IPS-15b (cell line): Measurements from ENCODE around the gene GSG1L.
A peak's percentile ranks its signal among the peaks of the same experiment; 100 is the strongest.

Experiments
- H3K27me3 ChIP-seq: one replicate; pipeline ENCODE4 v1.6.1; 2013; ENCODE audit warnings: low read length; ENCODE audit not compliant: control insufficient read depth, insufficient read depth
- H3K36me3 ChIP-seq: one replicate; pipeline ENCODE4 v1.6.1; 2013; ENCODE audit warnings: low read length; ENCODE audit not compliant: control insufficient read depth, insufficient read depth
- H3K4me1 ChIP-seq: one replicate; pipeline ENCODE4 v1.6.1; 2013; ENCODE audit warnings: mild to moderate bottlenecking, low read length; ENCODE audit not compliant: control insufficient read depth, insufficient read depth
- H3K4me3 ChIP-seq: one replicate; pipeline ENCODE4 v1.5.1; 2013; ENCODE audit warnings: low read depth, low read length
- H3K9ac ChIP-seq: one replicate; pipeline ENCODE4 v1.6.1; 2013; ENCODE audit warnings: low read depth, mild to moderate bottlenecking, low read length
- H3K9me3 ChIP-seq: one replicate; pipeline ENCODE4 v1.6.1; 2013; ENCODE audit warnings: mild to moderate bottlenecking, low read length; ENCODE audit not compliant: control insufficient read depth, insufficient read depth

GSG1L gene

DNA sequence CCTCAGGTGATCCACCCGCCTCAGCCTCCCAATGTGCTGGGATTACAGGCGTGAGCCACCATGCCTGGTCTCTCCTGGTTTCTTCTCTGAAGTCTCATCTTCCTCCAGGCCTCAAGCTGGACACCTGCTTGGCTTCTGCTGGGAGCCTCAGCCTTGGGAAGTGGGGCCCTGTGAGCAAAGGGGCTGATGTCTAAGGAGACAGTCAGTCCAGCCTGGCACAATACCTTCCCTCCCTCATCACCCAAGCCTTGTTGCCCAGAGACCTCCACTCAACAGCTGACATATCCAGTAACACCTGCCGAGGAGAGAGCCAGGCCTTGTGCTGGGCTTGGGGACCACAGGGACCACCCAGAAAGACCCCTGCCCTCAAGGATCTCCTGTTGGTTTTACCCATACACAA, 251.6 kb downstream of the GSG1L start:
- H3K9ac ChIP-seq = no peak overlapping the region
- no peaks in the 10 kb centered on the region for H3K4me1 ChIP-seq
- no peaks in the 10 kb centered on the region for H3K9me3 ChIP-seq
- no peaks in the 10 kb centered on the region for H3K27me3 ChIP-seq
- H3K4me3 ChIP-seq = no peak overlapping the region
- no peaks in the 10 kb centered on the region for H3K36me3 ChIP-seq

GRCh38 chr16:27806986-27807385, 256.5 kb downstream of the GSG1L start:
- H3K27me3 ChIP-seq = no peaks in the 10 kb centered on the region
- no peak overlapping the region for H3K9ac ChIP-seq
- H3K9me3 ChIP-seq = no peaks in the 10 kb centered on the region
- no peak overlapping the region for H3K4me3 ChIP-seq
- no peaks in the 10 kb centered on the region for H3K4me1 ChIP-seq
- H3K36me3 ChIP-seq = no peaks in the 10 kb centered on the region

DNA sequence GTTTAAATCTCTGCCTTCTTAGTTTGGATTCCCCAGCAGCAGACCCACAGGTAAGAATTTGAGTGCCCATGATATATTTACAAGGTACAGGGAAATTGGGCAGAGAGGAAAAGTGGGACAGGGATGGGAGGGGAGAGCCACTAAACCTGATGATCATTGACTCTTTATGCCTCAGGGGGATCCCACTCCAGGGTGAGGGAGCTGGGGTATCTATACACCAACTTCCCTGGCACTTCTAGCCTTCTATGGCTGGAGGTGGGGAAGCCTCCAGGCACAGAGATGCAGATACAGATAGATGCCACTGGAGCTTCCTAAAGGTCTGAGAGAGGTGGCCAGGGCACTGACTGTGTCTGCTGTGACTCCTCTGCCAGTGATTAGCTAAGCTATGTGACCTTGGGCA, 257.1 kb downstream of the GSG1L start:
- Histone ChIP-seq H3K4me3 (no peak overlapping the region), H3K36me3 (no peaks in the 10 kb centered on the region), H3K9me3 (no peaks in the 10 kb centered on the region), H3K27me3 (no peaks in the 10 kb centered on the region), H3K4me1 (no peaks in the 10 kb centered on the region), H3K9ac (no peak overlapping the region)

DNA sequence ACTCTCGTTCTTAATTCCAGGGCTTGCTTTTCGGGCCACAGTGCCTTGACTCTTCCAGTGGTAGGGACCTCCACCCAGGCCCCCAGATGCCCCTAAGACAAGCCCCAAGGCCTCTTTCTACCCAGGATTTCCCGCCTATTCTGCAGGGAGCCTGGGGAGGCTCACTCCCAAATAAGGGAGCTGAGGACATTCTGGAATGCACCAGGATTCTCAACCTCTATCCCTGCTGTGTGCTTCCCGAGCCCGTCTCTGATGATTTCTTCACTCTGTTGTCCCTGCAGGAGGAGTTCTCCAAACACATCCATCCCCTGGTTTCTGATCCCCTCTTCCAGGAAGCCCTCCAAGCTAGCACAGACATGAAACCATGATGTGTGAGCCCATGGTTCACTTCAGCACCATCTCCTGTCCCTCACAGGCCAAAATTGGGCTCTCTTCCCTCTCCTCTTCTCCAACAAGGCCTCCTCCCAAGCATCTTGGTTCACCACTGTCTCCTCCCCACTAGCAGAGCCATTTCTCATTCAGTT, 257.6 kb downstream of the GSG1L start:
- Histone ChIP-seq H3K9me3 (no peaks in the 10 kb centered on the region), H3K36me3 (no peaks in the 10 kb centered on the region), H3K27me3 (no peaks in the 10 kb centered on the region), H3K4me1 (no peaks in the 10 kb centered on the region), H3K4me3 (no peak overlapping the region), H3K9ac (no peak overlapping the region)

DNA sequence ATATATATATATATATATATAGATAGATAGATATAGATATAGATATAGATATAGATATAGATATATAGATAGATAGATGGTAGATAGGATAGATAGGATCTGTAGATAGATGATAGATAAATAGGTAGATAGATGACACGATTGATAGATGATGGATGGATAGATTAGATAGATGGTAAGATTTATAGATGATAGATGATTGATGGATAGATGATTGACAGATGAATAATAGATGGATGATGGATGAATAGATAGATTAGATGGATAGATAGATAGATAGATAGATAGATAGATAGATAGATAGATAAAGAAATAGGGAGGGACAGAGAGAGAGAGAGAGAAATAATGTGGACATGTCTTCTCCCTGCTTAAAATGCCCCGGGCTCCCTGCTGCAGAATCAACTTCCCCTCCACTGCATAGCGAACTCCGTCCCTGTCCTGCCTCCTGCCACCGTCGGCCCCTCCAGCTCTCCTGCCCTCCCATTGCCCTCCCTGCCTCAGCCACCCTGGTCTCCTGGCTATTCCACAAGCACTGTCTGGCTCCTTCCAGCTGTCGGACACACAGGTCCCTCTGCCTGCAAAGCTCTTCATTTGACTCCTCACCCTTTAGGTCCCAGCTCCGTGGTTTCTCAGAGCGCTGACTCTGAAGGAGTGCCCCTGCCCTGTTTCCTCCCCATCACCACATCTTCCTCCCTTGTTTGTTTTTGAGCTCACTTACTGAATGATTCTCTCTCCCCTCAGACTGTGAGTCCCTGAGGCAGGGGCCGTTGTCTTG, 259.6 kb downstream of the GSG1L start:
- Histone ChIP-seq H3K36me3 (no peaks in the 10 kb centered on the region), H3K4me3 (peak overlapping the region; percentile 27), H3K9me3 (no peaks in the 10 kb centered on the region), H3K27me3 (no peaks in the 10 kb centered on the region), H3K4me1 (no peaks in the 10 kb centered on the region), H3K9ac (no peak overlapping the region)

GRCh38 chr16:27802664-27803439, 260.7 kb downstream of the GSG1L start:
- Histone ChIP-seq H3K36me3 (no peaks in the 10 kb centered on the region), H3K4me3 (no peak overlapping the region), H3K27me3 (no peaks in the 10 kb centered on the region), H3K4me1 (no peaks in the 10 kb centered on the region), H3K9ac (no peak overlapping the region), H3K9me3 (no peaks in the 10 kb centered on the region)

DNA sequence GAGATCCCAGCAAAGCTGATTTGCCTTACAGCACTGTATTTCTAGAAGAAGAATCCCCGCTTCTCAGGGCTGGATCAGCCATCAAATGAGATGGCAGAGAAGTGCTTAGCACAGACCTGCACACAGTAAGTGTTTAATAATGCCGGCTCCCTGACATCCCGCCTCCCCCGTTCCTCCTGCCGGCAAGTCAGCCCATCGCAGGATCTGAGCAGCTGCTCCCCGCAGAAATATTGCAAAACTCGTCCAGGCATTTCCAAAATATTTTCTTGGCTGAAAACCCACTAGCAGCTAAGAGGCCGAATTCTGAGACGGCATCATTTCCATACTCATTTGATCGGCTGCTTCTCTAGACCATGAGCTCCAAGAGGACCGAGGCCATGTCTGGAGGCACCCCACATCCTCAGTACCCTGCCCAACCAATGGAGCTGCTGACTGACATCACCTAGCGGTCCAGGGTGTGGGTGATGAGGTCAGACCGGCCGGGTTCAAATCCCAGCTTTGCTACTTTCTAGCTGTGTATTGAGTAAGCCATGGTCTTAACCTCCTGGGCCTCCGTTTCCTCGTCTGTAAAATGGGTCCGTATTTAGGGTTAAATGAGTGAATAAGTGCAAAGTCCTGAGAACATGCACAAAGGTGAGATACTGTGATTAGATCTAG, 262.1 kb downstream of the GSG1L start:
- H3K9me3 ChIP-seq = no peaks in the 10 kb centered on the region
- H3K36me3 ChIP-seq = no peaks in the 10 kb centered on the region
- no peaks in the 10 kb centered on the region for H3K4me1 ChIP-seq
- H3K4me3 ChIP-seq = no peak overlapping the region
- no peaks in the 10 kb centered on the region for H3K27me3 ChIP-seq
- no peak overlapping the region for H3K9ac ChIP-seq

DNA sequence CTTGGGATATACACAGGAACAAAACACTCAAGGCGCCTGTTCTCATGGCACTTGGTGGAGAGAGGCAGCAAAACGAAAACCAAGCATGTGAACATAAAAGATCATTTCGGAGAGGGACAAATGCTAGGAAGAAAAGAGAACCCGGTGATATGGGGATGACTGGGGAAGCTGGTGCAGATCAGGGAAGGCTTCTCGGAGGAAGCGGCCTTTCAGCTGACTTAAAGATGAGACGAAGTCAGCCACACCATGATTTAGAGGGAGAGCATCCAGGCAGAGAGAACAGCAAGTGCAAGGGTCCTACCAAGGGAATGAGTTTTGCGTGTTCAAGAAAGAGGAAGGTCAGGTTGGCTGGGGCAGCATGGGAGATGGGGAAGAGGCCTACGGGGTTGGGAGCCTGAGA, 262.7 kb downstream of the GSG1L start:
- no peak overlapping the region for H3K4me3 ChIP-seq
- H3K27me3 ChIP-seq = no peaks in the 10 kb centered on the region
- no peaks in the 10 kb centered on the region for H3K36me3 ChIP-seq
- no peaks in the 10 kb centered on the region for H3K4me1 ChIP-seq
- no peaks in the 10 kb centered on the region for H3K9me3 ChIP-seq
- H3K9ac ChIP-seq = no peak overlapping the region

DNA sequence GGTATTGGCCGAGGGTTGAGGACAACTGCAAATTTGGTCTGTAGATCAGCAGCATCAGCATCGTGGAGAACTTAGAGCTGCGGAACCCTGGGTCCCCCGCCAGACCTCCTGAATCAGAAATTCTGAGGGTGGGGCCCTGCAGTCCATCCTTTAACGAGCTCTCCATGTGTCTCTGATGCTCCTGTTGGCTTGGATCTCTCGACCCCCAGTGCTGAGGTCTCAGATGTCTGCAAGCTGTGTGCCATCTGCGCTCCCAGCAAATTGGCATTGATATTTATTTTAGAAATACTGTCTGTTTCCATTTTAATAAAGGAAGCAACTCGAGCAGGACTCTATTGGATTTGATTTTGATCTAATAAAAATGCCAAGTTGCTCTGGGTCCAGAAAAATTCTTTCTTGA, 263.6 kb downstream of the GSG1L start:
- Histone ChIP-seq H3K9ac (no peak overlapping the region), H3K36me3 (no peaks in the 10 kb centered on the region), H3K27me3 (no peaks in the 10 kb centered on the region), H3K4me1 (no peaks in the 10 kb centered on the region), H3K4me3 (no peak overlapping the region), H3K9me3 (no peaks in the 10 kb centered on the region)

GRCh38 chr16:27798241-27798640, 265.3 kb downstream of the GSG1L start:
- no peaks in the 10 kb centered on the region for H3K27me3 ChIP-seq
- H3K4me3 ChIP-seq = no peak overlapping the region
- H3K4me1 ChIP-seq = no peaks in the 10 kb centered on the region
- no peaks in the 10 kb centered on the region for H3K36me3 ChIP-seq
- H3K9me3 ChIP-seq = no peaks in the 10 kb centered on the region
- H3K9ac ChIP-seq = no peak overlapping the region

- H3K4me3 ChIP-seq = no peak overlapping the region
- no peaks in the 10 kb centered on the region for H3K4me1 ChIP-seq
- H3K27me3 ChIP-seq = no peaks in the 10 kb centered on the region
- no peaks in the 10 kb centered on the region for H3K36me3 ChIP-seq
- no peak overlapping the region for H3K9ac ChIP-seq
- H3K9me3 ChIP-seq = no peaks in the 10 kb centered on the region
These were observed 267.4 kb downstream of the GSG1L start for GRCh38 chr16:27795992-27796614.
